ENCODE data around the gene PYCR2.
"Not testable (repeated sequence)": the region's sequence is repeated elsewhere in the genome, so short reads cannot be mapped to it uniquely, and the experiment has no call there.

DNA sequence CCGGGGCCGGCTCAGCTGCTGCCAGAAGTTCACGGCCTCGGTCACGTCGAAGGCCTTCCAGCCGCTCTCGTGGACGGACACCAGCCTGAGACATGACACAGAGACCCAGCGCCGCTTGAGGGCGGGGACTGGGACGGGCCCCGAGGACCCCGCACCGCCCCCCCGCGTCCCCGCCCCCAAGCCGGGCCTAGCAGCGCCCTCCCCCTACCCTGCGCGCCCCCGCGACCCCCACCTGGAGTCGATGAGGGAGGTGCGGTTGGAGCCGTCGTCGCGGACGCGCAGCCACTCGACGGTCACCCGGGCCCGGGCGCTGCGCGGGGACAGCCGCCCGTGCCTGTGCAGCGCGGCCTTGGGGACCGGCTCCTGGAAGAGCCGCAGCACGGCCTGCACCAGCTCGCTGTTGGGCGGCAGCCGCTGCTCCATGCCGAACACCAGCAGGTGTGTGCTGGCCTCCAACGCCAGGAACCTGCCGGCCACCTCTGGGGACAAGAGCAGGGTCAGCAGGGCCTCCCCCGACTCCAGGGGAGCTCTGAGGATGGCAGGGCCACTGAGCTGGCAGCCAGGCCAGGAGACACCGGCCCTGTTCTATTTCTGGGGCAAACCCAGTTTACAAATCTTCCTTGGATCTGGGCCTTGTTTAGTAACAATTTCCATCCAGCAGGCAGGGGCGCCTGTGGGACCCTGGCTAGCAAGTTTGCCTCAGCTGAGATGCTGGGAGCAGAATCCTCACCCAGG lies 36.3 kb downstream of the PYCR2 start:
- TF ChIP-seq, protein P1, sequence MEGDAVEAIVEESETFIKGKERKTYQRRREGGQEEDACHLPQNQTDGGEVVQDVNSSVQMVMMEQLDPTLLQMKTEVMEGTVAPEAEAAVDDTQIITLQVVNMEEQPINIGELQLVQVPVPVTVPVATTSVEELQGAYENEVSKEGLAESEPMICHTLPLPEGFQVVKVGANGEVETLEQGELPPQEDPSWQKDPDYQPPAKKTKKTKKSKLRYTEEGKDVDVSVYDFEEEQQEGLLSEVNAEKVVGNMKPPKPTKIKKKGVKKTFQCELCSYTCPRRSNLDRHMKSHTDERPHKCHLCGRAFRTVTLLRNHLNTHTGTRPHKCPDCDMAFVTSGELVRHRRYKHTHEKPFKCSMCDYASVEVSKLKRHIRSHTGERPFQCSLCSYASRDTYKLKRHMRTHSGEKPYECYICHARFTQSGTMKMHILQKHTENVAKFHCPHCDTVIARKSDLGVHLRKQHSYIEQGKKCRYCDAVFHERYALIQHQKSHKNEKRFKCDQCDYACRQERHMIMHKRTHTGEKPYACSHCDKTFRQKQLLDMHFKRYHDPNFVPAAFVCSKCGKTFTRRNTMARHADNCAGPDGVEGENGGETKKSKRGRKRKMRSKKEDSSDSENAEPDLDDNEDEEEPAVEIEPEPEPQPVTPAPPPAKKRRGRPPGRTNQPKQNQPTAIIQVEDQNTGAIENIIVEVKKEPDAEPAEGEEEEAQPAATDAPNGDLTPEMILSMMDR (IDR thresholded peaks at IDR 0.05 in 2 of 3, conservative IDR thresholded peaks at IDR 0.05 in 1 of 3; ENCODE audit: control insufficient read depth in 2 of 3, extremely low read depth in 1 of 3, insufficient read depth in 1 of 3, low read depth in 3 of 3, low read length in 3 of 3): not testable (repeated sequence)
- not testable (repeated sequence) for TF ChIP-seq NR2C1 (IDR thresholded peaks at IDR 0.05); PAX8 (IDR thresholded peaks at IDR 0.05); MAX (IDR thresholded peaks at IDR 0.05; ENCODE audit: low read depth, low read length)
